ENCODE results near the gene TTYH2. TPM values are rescaled to one million over a fixed set of nuclear protein-coding genes. Genes with fewer than 3 reads are reported as not detected.

Gene TTYH2
- total RNA-seq, 4 donors from 2014 or later: 0.51 to 34.8 (median 10.3) TPM

GRCh38 chr17:74297941-74298340 lies 84.6 kb downstream of the TTYH2 start:
- no peak for DNase-seq
- TF ChIP-seq POLR2A (IDR thresholded peaks at IDR 0.05) (no peak), CTCF (IDR thresholded peaks at IDR 0.05) (no peak)
- Histone ChIP-seq H3K27me3 (no peaks in the 10 kb centered on the region), H3K9me3 (no peaks in the 10 kb centered on the region), H3K4me1 (no peaks in the 10 kb centered on the region), H3K27ac (no peak overlapping the region), H3K36me3 (no peaks in the 10 kb centered on the region), H3K4me3 (no peak overlapping the region)
- intact Hi-C loops (cut with DNase I; ENCODE audit: low total_unique reads): no loop called here

GRCh38 chr17:74298778-74299177 lies 85.4 kb downstream of the TTYH2 start:
- no peaks in the 10 kb centered on the region for H3K4me1 ChIP-seq
- TF ChIP-seq POLR2A (IDR thresholded peaks at IDR 0.05): no peak
- TF ChIP-seq CTCF (IDR thresholded peaks at IDR 0.05): no peak
- no peak for DNase-seq
- no peaks in the 10 kb centered on the region for H3K27me3 ChIP-seq
- H3K9me3 ChIP-seq: no peaks in the 10 kb centered on the region
- intact Hi-C loops (cut with DNase I; ENCODE audit: low total_unique reads): no loop called here
- no peak overlapping the region for H3K4me3 ChIP-seq
- no peaks in the 10 kb centered on the region for H3K36me3 ChIP-seq
- H3K27ac ChIP-seq: no peak overlapping the region

GRCh38 chr17:74299226-74300009 lies 86.0 kb downstream of the TTYH2 start:
- H3K36me3 ChIP-seq: no peaks in the 10 kb centered on the region
- intact Hi-C loops (cut with DNase I; ENCODE audit: low total_unique reads): no loop called here

GRCh38 chr17:74303305-74303704 lies 89.9 kb downstream of the TTYH2 start:
- no peak for DNase-seq
- TF ChIP-seq CTCF (IDR thresholded peaks at IDR 0.05) (no peak), POLR2A (IDR thresholded peaks at IDR 0.05) (no peak)
- intact Hi-C loops (cut with DNase I; ENCODE audit: low total_unique reads): no loop called here
- Histone ChIP-seq H3K4me1 (no peaks in the 10 kb centered on the region), H3K27me3 (no peaks in the 10 kb centered on the region), H3K4me3 (no peak overlapping the region), H3K9me3 (no peaks in the 10 kb centered on the region), H3K36me3 (no peaks in the 10 kb centered on the region), H3K27ac (no peak overlapping the region)

More at GRCh38 chr17:74299226-74300009, 86.0 kb downstream of the TTYH2 start:
- no peaks in the 10 kb centered on the region for H3K27me3 ChIP-seq
- no peak overlapping the region for H3K27ac ChIP-seq
- no peak for DNase-seq
- no peak for TF ChIP-seq POLR2A (IDR thresholded peaks at IDR 0.05)
- no peak overlapping the region for H3K4me3 ChIP-seq
- no peaks in the 10 kb centered on the region for H3K4me1 ChIP-seq
- H3K9me3 ChIP-seq: no peaks in the 10 kb centered on the region

GRCh38 chr17:74304184-74304583 lies 90.8 kb downstream of the TTYH2 start:
- Histone ChIP-seq H3K9me3 (no peaks in the 10 kb centered on the region), H3K4me3 (no peak overlapping the region), H3K27me3 (no peaks in the 10 kb centered on the region), H3K4me1 (no peaks in the 10 kb centered on the region), H3K27ac (no peak overlapping the region), H3K36me3 (no peaks in the 10 kb centered on the region)
- TF ChIP-seq CTCF (IDR thresholded peaks at IDR 0.05) (no peak), POLR2A (IDR thresholded peaks at IDR 0.05) (no peak)
- intact Hi-C loops (cut with DNase I; ENCODE audit: low total_unique reads): no loop called here
- no peak for DNase-seq

All from uterus (tissue), 4 donors.